ENCODE data around the gene DCLRE1C.
"Not testable (repeated sequence)": the region's sequence is repeated elsewhere in the genome, so short reads cannot be mapped to it uniquely, and the experiment has no call there.

Gene DCLRE1C

DNA sequence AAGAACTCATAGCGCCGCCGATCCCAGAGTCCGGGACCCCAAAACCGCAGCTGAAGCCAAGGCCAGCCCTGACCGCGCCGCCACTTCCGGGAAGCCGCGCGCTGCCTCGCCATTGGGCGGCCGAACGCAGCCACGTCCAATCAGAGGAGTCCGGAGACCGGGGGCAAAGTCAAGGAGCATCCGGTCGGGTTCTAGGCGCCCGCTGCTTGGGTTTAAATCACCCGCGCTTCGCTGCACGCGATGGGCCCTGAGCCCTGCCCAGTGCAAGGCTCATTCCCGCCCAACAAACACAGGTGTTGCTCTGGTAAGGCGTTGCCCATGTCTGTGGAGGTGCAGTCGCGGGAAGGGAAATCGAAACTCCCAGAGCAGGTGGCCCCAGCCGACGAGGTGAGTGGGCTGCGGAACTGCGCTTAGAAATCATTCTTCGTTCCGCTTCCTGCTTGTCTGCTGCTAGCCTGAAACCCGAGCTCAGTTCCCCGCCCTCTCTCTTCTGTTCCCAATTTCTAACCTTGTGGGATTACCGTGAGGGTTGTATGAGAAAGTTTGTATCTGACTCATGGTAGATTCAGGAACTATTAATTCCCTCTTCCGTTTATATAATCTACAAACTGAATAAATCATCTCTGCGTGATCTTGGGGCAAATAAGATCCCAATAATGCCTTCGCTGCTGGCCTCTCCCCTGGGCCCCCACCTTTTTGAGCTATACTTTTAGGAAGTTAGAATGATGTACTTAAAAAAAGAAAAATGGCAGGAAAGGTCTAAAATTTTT lies at the start of gene DCLRE1C:
Gene DCLRE1C, minus strand, starts transcription at position 96 of the 770 bp plus-strand sequence. Its CDS starts 86 bp downstream, at position 10.
- peak; percentile 72 to 86 (median 78) for DNase-seq (ENCODE audit: low read depth in 3 of 3)

GRCh38 chr10:14995964-14996565 lies 42.2 kb upstream of the DCLRE1C start:
- no peak for DNase-seq (ENCODE audit: low read depth in 3 of 3)

GRCh38 chr10:14993500-14994455 lies 39.9 kb upstream of the DCLRE1C start:
- DNase-seq (ENCODE audit: low read depth in 3 of 3), result not testable (repeated sequence)

DNA sequence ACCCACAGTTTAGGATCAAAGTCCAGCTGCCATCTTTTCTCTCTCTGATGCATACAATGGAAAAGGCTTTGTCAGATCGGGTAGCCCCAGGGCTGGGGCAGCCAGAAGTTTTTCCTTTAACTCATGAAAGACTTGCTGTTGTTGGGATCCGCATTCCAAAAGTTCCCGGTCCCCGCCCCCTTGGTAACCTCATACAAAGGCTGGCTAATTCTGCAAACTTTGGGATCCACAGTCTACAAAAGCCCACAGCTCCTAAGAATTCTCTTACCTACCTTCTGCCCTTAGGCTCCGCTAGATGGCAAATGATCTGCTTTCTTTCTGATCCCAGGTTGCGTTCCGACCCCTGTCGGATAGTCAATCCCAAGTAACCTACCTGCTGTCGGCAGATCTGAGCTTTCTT lies 38.4 kb upstream of the DCLRE1C start:
- DNase-seq (ENCODE audit: low read depth in 3 of 3), result not testable (repeated sequence)

DNA sequence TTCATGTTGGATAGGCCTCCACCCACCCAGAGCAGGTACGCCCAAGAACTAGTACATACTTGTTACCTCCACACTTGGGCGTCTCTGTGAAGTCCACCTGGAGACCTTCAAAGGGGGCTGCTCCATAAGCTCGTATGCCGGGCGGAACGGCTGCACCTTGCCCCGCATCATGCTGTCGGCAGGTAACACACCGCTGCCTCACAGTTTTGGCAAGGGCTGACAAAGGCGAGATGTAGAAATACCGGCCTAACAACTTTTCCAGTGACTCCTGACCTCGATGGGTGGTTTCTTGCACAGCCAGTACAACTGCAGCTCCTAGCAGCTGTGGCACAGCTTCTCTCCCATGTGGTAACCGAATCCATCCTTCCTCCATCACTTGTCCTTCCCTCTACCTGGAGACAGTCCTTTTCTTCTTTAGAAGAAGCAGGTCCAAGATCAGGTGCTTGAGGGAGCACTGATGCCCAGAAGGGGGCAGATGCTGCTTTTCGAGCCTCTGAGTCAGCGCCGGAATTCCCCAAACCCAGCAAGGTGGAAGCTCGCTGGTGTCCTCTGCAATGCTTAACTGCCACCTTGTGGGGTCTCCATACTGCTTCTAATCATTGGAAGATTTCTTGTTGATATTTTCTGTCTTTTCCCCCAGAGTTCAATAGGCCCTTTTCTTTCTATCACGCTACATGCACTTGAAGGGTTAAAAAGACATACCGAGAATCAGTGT lies 37.3 kb upstream of the DCLRE1C start:
- DNase-seq (ENCODE audit: low read depth in 3 of 3), result peak; percentile 36 to 67 (median 40)

- DNase-seq (ENCODE audit: low read depth in 3 of 3), result not testable (repeated sequence)
Measured at GRCh38 chr10:14989552-14989951, 35.7 kb upstream of the DCLRE1C start.

GRCh38 chr10:14982744-14983143 lies 28.8 kb upstream of the DCLRE1C start:
- no peak for DNase-seq (ENCODE audit: low read depth in 3 of 3)

GRCh38 chr10:14975672-14976273 lies 21.9 kb upstream of the DCLRE1C start:
- DNase-seq (ENCODE audit: low read depth in 3 of 3), result no peak

DNA sequence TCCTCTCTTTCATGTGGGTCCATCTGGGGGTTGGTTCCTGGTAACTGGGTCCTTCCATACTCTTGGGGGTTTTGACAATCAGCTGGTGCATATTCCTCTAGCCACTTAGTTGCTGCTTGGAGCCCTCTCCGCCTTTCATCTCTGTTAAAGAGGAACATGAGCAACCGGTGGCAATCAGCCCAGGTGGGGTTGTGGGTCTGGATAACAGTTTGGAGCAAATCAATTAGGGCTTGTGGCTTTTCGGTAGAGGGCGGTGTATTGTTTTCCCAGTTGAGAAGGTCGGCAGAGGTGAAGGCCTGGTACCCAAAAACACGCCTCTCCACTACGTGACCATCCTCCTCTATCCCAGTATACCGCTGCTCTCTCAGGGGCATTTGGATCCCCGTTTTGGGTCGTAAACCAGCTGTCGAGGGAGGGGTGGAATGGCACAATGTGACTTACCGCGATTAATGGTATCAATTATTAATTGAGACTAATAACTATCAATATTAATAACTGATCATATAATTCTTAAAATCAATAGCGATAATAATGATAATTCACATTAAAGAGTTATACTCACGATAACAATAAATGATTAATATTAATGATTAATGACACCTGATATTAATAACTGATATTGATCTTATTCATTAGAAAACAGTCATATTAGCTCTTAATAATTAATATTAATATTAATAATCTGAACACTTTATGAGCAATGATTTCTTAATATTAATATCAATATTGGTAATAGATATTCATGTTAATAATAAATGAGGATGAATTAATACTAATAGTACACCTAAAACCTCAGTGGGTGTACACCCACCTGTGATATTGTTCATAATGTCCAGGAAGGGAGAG lies 20.5 kb upstream of the DCLRE1C start:
- not testable (repeated sequence) for DNase-seq (ENCODE audit: low read depth in 3 of 3)

- peak in 1 of 3 experiments; percentile 38 for DNase-seq (ENCODE audit: low read depth in 3 of 3)
Measured at GRCh38 chr10:14971867-14972448, 18.1 kb upstream of the DCLRE1C start.

DNA sequence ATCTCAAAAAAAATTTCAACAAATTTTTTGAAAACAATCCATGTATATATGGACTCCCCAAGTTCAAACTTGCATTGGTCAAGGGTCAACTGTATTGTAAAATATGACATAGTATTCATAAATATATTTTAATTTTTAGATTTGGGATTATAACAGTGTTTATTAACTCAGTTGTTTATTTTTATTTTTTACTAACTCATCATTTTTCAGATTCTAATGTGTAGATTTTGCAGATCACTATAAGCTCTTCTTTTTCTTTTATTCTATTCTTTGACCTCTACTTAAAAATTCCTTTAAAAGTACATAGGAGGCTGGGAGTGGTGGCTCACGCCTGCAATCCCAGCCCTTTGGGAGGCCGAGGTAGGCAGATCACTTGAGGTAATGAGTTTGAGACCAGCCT lies 14.0 kb upstream of the DCLRE1C start:
- DNase-seq (ENCODE audit: low read depth in 3 of 3), result no peak

DNA sequence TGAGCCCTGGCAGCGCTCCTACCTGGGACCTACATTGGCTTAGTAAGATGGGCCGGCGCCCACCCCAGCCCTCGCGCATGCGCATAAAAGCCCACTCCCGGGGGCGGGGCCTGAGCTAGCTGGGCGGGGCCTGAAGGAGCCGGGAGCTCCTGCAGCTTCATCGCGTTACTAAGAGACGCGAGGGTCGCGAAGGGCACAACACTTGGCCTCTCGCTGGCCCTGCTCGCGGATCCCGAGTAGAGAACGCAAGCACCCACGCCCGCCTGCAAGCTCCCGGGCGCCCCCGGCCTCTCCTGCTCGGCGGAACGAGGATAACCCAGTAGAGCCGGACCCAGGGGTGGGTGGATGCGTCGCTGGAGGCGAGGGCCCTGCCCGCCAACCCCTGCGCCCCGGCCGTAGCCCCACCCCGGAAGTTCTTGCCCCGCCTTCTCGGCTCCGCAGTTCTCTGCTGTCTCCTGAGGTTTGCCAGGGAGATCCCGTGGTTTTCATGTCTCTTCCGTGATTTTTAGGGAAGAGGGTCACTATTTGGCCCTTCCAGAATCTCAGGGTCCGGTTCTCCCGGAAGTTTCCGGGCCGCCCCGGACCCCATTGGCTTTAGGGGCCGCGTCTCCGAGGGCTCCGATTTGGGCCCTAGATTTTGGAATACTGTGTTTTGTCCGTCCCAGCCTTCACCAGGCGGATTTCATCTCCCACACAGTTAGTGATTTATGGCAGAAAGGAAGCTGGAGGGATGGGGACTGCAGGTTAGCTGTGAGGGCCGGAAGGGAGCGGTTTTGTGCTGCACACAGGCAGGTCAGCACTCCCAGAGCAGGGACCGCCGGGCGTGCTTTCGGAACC lies 5.5 kb upstream of the DCLRE1C start, which contains the start of gene MEIG1:
Gene MEIG1, plus strand, starts transcription at position 168 of the 837 bp plus-strand sequence. CDS start 7,081 bp downstream, outside the sequence.
- peak; percentile 87 to 92 (median 92) for DNase-seq (ENCODE audit: low read depth in 3 of 3)

- no peak for DNase-seq (ENCODE audit: low read depth in 3 of 3)
Measured at GRCh38 chr10:14958872-14959220, 5.0 kb upstream of the DCLRE1C start.

DNA sequence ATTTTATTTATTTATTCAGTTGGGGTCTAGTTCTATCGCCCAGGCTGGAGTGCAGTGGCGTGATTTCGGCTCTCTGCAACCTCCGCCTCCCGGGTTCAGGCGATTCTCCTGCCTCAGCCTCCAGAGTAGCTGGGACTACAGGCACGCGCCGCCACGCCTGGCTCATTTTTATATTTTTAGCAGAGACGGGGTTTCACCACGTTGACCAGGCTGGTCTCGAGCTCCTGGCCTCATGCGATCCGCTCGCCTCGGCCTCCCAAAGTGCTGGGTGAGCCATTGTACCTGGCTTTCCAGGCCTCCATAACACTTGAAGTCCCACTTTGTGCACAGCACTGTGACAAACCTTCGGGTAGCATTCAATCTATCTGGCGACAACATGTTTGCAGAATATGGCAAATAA lies 1.0 kb upstream of the DCLRE1C start:
- no peak for DNase-seq (ENCODE audit: low read depth in 3 of 3)

- DNase-seq (ENCODE audit: low read depth in 3 of 3), result no peak
Measured at GRCh38 chr10:14953424-14954000, 384 bp downstream of the DCLRE1C start.

DNA sequence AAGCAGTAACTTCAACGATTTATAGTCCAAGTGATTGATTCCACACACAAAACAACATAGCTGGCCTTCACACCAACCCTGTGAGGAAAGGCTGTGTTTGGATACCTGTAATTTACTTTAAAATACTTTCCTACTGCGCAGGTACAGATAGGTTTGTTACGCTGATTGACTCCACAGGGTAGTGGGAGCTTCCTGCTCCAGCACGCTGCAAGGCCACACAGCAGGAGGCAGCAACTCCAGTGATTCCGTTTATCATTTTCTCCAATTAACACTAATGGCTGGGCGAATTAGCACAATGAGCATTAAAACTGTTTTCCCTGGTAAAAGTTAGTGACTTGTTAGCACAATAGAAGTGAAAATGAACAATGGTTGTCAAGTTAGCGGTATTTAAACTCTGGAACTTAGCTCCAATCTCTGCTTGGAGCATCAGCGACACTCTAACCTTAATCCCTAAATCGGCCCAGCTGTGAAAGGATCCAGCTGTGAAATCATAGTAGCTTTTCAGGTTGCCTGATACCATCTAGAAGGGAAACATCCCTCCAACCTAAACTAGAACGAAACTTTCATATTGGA lies 959 bp downstream of the DCLRE1C start:
- DNase-seq (ENCODE audit: low read depth in 3 of 3), result no peak

GRCh38 chr10:14949291-14949690 lies 4.6 kb downstream of the DCLRE1C start:
- no peak for DNase-seq (ENCODE audit: low read depth in 3 of 3)

DNA sequence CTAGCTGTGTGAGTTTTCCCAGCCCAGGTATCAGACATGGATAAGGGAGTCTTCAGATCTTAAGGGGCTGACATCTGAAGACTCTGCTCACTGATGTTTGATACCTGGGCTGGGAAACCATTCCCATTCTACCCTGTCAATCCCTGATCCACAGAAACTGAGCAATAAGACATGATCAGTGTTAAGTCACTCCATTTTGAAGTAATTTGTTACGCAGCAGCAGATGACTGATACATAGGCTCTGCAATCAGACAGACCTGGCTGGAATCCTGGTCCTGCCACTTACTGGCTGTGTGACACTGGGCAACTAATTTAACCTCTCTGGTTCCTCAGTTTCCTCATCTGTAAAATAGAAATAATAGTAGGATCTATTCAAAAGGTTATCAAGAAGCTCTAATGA lies 6.6 kb downstream of the DCLRE1C start:
- DNase-seq (ENCODE audit: low read depth in 3 of 3), result no peak
